Motor neuron (in vitro differentiated cells): ENCODE results near the gene CYP11A1. TPM values are rescaled to one million over a fixed set of nuclear protein-coding genes. Genes with fewer than 3 reads are reported as not detected.

Experiments
- ATAC-seq, 8 experiments: fragments of 200-7000 bp; cut with Tn5 transposase; replicated peaks in 6 of 8; 2 replicates each; pipeline ENCODE4 v1.8.0; 2021; ENCODE audit warnings: mild to moderate bottlenecking in 8 of 8, moderate library complexity in 8 of 8
- H3K27ac ChIP-seq, 2 donors: fragments of 250-450 bp; sonication (Bioruptor Pico); 2 replicates each; pipeline ENCODE4 v1.9.0; 2021; ENCODE audit warnings: antibody characterized with exemption in 2 of 2, mild to moderate bottlenecking in 2 of 2, moderate library complexity in 1 of 2
- H3K4me1 ChIP-seq, 2 donors: fragments of 250-450 bp; sonication (Bioruptor Pico); replicated peaks in 1 of 2; 2 replicates each; pipeline ENCODE4 v1.6.1; 2021; ENCODE audit warnings: antibody characterized with exemption in 2 of 2, mild to moderate bottlenecking in 2 of 2, moderate library complexity in 1 of 2
- H3K4me3 ChIP-seq, 5 donors: fragments of 250-450 bp; sonication (Bioruptor Pico); 2 replicates each; pipeline ENCODE4 v1.9.0; 2021; ENCODE audit warnings: antibody characterized with exemption in 5 of 5, mild to moderate bottlenecking in 5 of 5, moderate library complexity in 4 of 5
- WGBS, 10 experiments: fragments of 450-650 bp; shearing (Covaris generic); methylation state at CpG; one replicate each; pipeline ENCODE4 v1.0.0; 2022; 5-methylcytosine and 5-hydroxymethylcytosine counted together
- in situ Hi-C, 9 experiments: fragments of 400-800 bp; cut with MboI; loops; one replicate each; pipeline ENCODE4 v1.15.0; 2021; ENCODE audit warnings: low sequenced_read_pairs in 9 of 9, low pct_unique_long_range_greater_than_20kb in 2 of 9; ENCODE audit not compliant: unreplicated experiment in 9 of 9
- total RNA-seq, 8 experiments: library from RNA; unstranded; fragments of 300-600 nt; gene quantifications; 2 replicates each; pipeline versions ENCODE4 v1.2.3 to v1.2.4, GENCODE V29; 2022

Gene CYP11A1
- total RNA-seq, 8 experiments from 2014 or later = 0.46 to 3.1 (median 2.3) TPM; not detected in 3

- Histone ChIP-seq H3K4me3 (no peak overlapping the region), H3K27ac (no peak overlapping the region), H3K4me1 (peaks cover under 1 to 6% of the 10 kb centered on the region in 2 donors)
- ATAC-seq = no peak
- in situ Hi-C loops = loop anchor here in 1 of 9 experiments (25.0 kb wide), 1 partner anchor 370 kb away; no protein-coding TSS in a partner anchor
- 43 to 100% (median 90%) methylated on average over 1 of the region's 3 CpGs; no CpG with 5 or more reads in 4 of the 10 experiments for WGBS, 10 experiments
Measured at GRCh38 chr15:74332011-74332410, 35.4 kb downstream of the CYP11A1 start.

- WGBS, 10 experiments = 60 to 80% (median 74%) methylated on average over 1 to 6 of the region's 11 CpGs; no CpG with 5 or more reads in 5 of the 10 experiments
- no peak overlapping the region for H3K4me3 ChIP-seq
- ATAC-seq = no peak
- H3K27ac ChIP-seq = no peak overlapping the region
- in situ Hi-C loops = loop anchor here in 1 of 9 experiments (25.0 kb wide), 1 partner anchor 369 kb away; no protein-coding TSS in a partner anchor
- peaks cover 7 to 12% of the 10 kb centered on the region in 2 donors for H3K4me1 ChIP-seq
Measured at GRCh38 chr15:74330861-74331408, 36.5 kb downstream of the CYP11A1 start.

- ATAC-seq = peak in 1 of 8 experiments; percentile 23
- H3K4me1 ChIP-seq = peaks cover 7 to 12% of the 10 kb centered on the region in 2 donors
- 20 to 67% (median 55%) methylated on average over 1 to 6 of the region's 10 CpGs; no CpG with 5 or more reads in 3 of the 10 experiments for WGBS, 10 experiments
- in situ Hi-C loops = loop anchor here in 3 of 9 experiments (10.0 to 25.0 kb wide), 2 partner anchors 274 to 366 kb away; no protein-coding TSS in a partner anchor
- H3K4me3 ChIP-seq = no peak overlapping the region
- H3K27ac ChIP-seq = no peak overlapping the region
Measured at GRCh38 chr15:74328331-74329056, 39.0 kb downstream of the CYP11A1 start.

GRCh38 chr15:74327756-74328155, 39.7 kb downstream of the CYP11A1 start:
- ATAC-seq = peak in 2 of 8 experiments; percentile 13 to 17
- 46 to 84% (median 60%) methylated on average over 1 to 4 of the region's 6 CpGs; no CpG with 5 or more reads in 4 of the 10 experiments for WGBS, 10 experiments
- Histone ChIP-seq H3K4me3 (no peak overlapping the region), H3K27ac (peak overlapping the region in 1 of 2 donors; percentile 27), H3K4me1 (peaks cover 7 to 12% of the 10 kb centered on the region in 2 donors)
- in situ Hi-C loops = loop anchor here in 3 of 9 experiments (10.0 to 25.0 kb wide), 2 partner anchors 273 to 365 kb away; no protein-coding TSS in a partner anchor

- peaks cover 7 to 12% of the 10 kb centered on the region in 2 donors for H3K4me1 ChIP-seq
- peak in 7 of 8 experiments; percentile 9 to 93 (median 55) for ATAC-seq
- WGBS, 10 experiments = 40 to 100% methylated on average over 1 of the region's 4 CpGs; no CpG with 5 or more reads in 8 of the 10 experiments
- no peak overlapping the region for H3K4me3 ChIP-seq
- H3K27ac ChIP-seq = peak overlapping the region in 1 of 2 donors; percentile 48
- in situ Hi-C loops = loop anchor here in 3 of 9 experiments (10.0 to 25.0 kb wide), 2 partner anchors 272 to 364 kb away; no protein-coding TSS in a partner anchor
Measured at GRCh38 chr15:74326746-74327145, 40.7 kb downstream of the CYP11A1 start.

GRCh38 chr15:74324714-74325113, 42.7 kb downstream of the CYP11A1 start:
- no CpG with 5 or more reads among the region's 3 CpGs for WGBS, 10 experiments
- in situ Hi-C loops = loop anchor here in 7 of 9 experiments (10.0 to 25.0 kb wide), 3 partner anchors 187 to 362 kb away; partner anchors contain the start of gene ISLR2 (in 4 of the 7)
- ATAC-seq = no peak
- Histone ChIP-seq H3K4me1 (peaks cover 19 to 25% of the 10 kb centered on the region in 2 donors), H3K4me3 (no peak overlapping the region), H3K27ac (no peak overlapping the region)

- in situ Hi-C loops = loop anchor here in 6 of 9 experiments (10.0 to 25.0 kb wide), 3 partner anchors 185 to 360 kb away; partner anchors contain the start of gene ISLR2 (in 4 of the 6)
- no peak overlapping the region for H3K27ac ChIP-seq
- 0 to 30% methylated on average over 1 to 2 of the region's 6 CpGs; no CpG with 5 or more reads in 8 of the 10 experiments for WGBS, 10 experiments
- no peak overlapping the region for H3K4me3 ChIP-seq
- H3K4me1 ChIP-seq = peaks cover 40 to 41% of the 10 kb centered on the region in 2 donors
- peak in 7 of 8 experiments; percentile 38 to 91 (median 48) for ATAC-seq
Measured at GRCh38 chr15:74322558-74323180, 44.8 kb downstream of the CYP11A1 start.

- H3K4me1 ChIP-seq = peaks cover 54% of the 10 kb centered on the region in 2 donors
- in situ Hi-C loops = loop anchor here in 6 of 9 experiments (10.0 to 25.0 kb wide), 3 partner anchors 183 to 358 kb away; partner anchors contain the start of gene ISLR2 (in 4 of the 6)
- ATAC-seq = peak in 6 of 8 experiments; percentile 46 to 57 (median 50)
- H3K27ac ChIP-seq = peak overlapping the region; percentile 76 to 94
- no peak overlapping the region for H3K4me3 ChIP-seq
- 44 to 89% (median 80%) methylated on average over 1 to 6 of the region's 10 CpGs; no CpG with 5 or more reads in 6 of the 10 experiments for WGBS, 10 experiments
Measured at GRCh38 chr15:74320352-74321247, 46.8 kb downstream of the CYP11A1 start.

GRCh38 chr15:74319596-74320351, 47.7 kb downstream of the CYP11A1 start:
- peak in 6 of 8 experiments; percentile 2 to 36 (median 16) for ATAC-seq
- in situ Hi-C loops = loop anchor here in 6 of 9 experiments (10.0 to 25.0 kb wide), 4 partner anchors 182 to 357 kb away; partner anchors contain the start of gene ISLR2 (in 4 of the 6)
- Histone ChIP-seq H3K4me1 (peaks cover 62% of the 10 kb centered on the region in 2 donors), H3K4me3 (no peak overlapping the region), H3K27ac (peak overlapping the region; percentile 76 to 94)
- WGBS, 10 experiments = 0 to 78% (median 25%) methylated on average over 1 to 3 of the region's 8 CpGs; no CpG with 5 or more reads in 6 of the 10 experiments

- in situ Hi-C loops = loop anchor here in 6 of 9 experiments (10.0 to 25.0 kb wide), 3 partner anchors 182 to 357 kb away; partner anchors contain the start of gene ISLR2 (in 4 of the 6)
- H3K27ac ChIP-seq = peak overlapping the region; percentile 76 to 94
- peaks cover 67 to 69% of the 10 kb centered on the region in 2 donors for H3K4me1 ChIP-seq
- 87% methylated on average over 3 of the region's 5 CpGs; no CpG with 5 or more reads in 9 of the 10 experiments for WGBS, 10 experiments
- no peak for ATAC-seq
- no peak overlapping the region for H3K4me3 ChIP-seq
Measured at GRCh38 chr15:74319138-74319460, 48.3 kb downstream of the CYP11A1 start.
